Measurements from ENCODE around the gene KCNH2. TPM values are rescaled to one million over a fixed set of nuclear protein-coding genes. Genes with fewer than 3 reads are reported as not detected.

Gene KCNH2
- total and polyA plus RNA-seq, 4 donors = 0.43 to 2.0 (median 1.3) TPM

GRCh38 chr7:150908173-150908572 is 69.9 kb downstream of the KCNH2 start:
- H3K27ac ChIP-seq (ENCODE audit: low read depth in 1 of 2, low read length in 1 of 2) = no peak overlapping the region
- H3K36me3 ChIP-seq (ENCODE audit: control insufficient read depth in 4 of 4, insufficient read depth in 4 of 4, low read length in 4 of 4) = no peaks in the 10 kb centered on the region
- H3K9me3 ChIP-seq (ENCODE audit: control insufficient read depth in 4 of 4, insufficient read depth in 3 of 4, low read length in 3 of 4) = no peaks in the 10 kb centered on the region
- H3K4me1 ChIP-seq (ENCODE audit: control insufficient read depth in 5 of 5, insufficient read depth in 5 of 5, low read length in 5 of 5) = peaks cover 0 to 2% (median 0%) of the 10 kb centered on the region in 5 donors
- peaks cover 0 to 13% (median 6%) of the 10 kb centered on the region in 3 donors for H3K27me3 ChIP-seq (ENCODE audit: control insufficient read depth in 3 of 3, insufficient read depth in 3 of 3, low read length in 2 of 3)
- WGBS, 2 donors = 80 to 82% methylated on average over 2 of the region's 2 CpGs
- DNase-seq (no peak), ATAC-seq (ENCODE audit: insufficient read depth, low FRiP score) (no peak)
- no peak for TF ChIP-seq CTCF (IDR thresholded peaks at IDR 0.05; ENCODE audit: control extremely low read depth, extremely low read depth)
- H3K4me3 ChIP-seq = no peak overlapping the region
- no peak overlapping the region for H3K9ac ChIP-seq (ENCODE audit: insufficient read depth in 1 of 2, low read length in 2 of 2)

DNA sequence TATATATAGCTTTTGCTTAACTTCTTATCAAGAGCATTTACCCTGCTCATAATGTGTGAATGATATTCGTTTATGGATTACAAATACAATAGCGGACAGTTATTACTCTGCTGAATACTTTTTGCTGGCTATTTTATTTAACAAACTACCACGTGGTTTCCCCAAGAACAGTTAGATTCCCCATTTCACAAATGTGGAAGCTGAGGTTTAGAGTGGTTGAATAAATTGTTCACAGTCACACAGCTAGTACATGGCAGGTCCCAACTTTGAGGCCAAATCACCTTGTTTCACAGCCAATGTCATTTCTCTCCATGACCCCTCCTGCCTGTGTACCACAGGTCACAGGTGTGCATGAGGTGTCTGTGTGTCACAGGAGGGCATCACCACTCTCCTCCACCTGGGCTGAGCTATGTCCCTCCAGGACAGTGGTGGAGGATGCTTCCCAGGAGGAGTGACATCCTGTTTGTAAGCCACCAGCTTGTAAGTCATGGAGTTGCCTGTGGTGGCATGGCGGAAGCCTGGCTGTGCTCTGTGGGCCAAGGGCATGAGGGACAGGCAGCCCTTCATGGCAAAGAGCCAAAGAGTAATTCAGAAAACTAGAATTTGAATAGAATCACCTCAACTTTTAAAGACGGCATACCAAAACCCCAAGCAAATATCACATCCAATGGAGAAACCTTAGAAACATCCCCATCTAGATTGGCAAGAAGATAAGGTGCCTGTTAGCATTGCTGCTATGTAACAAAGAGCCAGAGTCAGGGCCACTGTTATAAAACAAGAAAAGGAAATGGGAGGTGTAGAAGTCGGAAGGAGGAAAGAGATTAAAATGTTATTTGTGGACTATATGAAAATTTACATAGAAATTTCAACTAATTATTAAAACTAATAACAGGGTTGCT is 73.9 kb downstream of the KCNH2 start:
- ATAC-seq (ENCODE audit: insufficient read depth, low FRiP score) (no peak), DNase-seq (no peak)
- TF ChIP-seq CTCF (IDR thresholded peaks at IDR 0.05; ENCODE audit: control extremely low read depth, extremely low read depth) = no peak
- Histone ChIP-seq H3K36me3 (ENCODE audit: control insufficient read depth in 4 of 4, insufficient read depth in 4 of 4, low read length in 4 of 4) (no peaks in the 10 kb centered on the region), H3K27me3 (ENCODE audit: control insufficient read depth in 3 of 3, insufficient read depth in 3 of 3, low read length in 2 of 3) (peaks cover 0 to 4% (median 2%) of the 10 kb centered on the region in 3 donors), H3K9me3 (ENCODE audit: control insufficient read depth in 4 of 4, insufficient read depth in 3 of 4, low read length in 3 of 4) (no peaks in the 10 kb centered on the region), H3K4me3 (no peak overlapping the region), H3K27ac (ENCODE audit: low read depth in 1 of 2, low read length in 1 of 2) (no peak overlapping the region), H3K4me1 (ENCODE audit: control insufficient read depth in 5 of 5, insufficient read depth in 5 of 5, low read length in 5 of 5) (peaks cover 0 to 11% (median 2%) of the 10 kb centered on the region in 5 donors), H3K9ac (ENCODE audit: insufficient read depth in 1 of 2, low read length in 2 of 2) (no peak overlapping the region)
- WGBS, 2 donors = 32 to 58% methylated on average over 6 of the region's 6 CpGs

GRCh38 chr7:150903606-150904005 is 74.5 kb downstream of the KCNH2 start:
- Histone ChIP-seq H3K36me3 (ENCODE audit: control insufficient read depth in 4 of 4, insufficient read depth in 4 of 4, low read length in 4 of 4) (no peaks in the 10 kb centered on the region), H3K27me3 (ENCODE audit: control insufficient read depth in 3 of 3, insufficient read depth in 3 of 3, low read length in 2 of 3) (peaks cover 0 to 4% (median 0%) of the 10 kb centered on the region in 3 donors), H3K9me3 (ENCODE audit: control insufficient read depth in 4 of 4, insufficient read depth in 3 of 4, low read length in 3 of 4) (peaks cover 0 to 1% (median 0%) of the 10 kb centered on the region in 4 donors), H3K27ac (ENCODE audit: low read depth in 1 of 2, low read length in 1 of 2) (no peak overlapping the region), H3K9ac (ENCODE audit: insufficient read depth in 1 of 2, low read length in 2 of 2) (no peak overlapping the region), H3K4me3 (no peak overlapping the region), H3K4me1 (ENCODE audit: control insufficient read depth in 5 of 5, insufficient read depth in 5 of 5, low read length in 5 of 5) (peaks cover 0 to 11% (median 2%) of the 10 kb centered on the region in 5 donors)
- no peak for TF ChIP-seq CTCF (IDR thresholded peaks at IDR 0.05; ENCODE audit: control extremely low read depth, extremely low read depth)
- 20 to 37% methylated on average over 12 of the region's 12 CpGs for WGBS, 2 donors
- DNase-seq = peak in 2 of 3 donors; percentile 33 to 48
- no peak for ATAC-seq (ENCODE audit: insufficient read depth, low FRiP score)

Data from lung (tissue), 12 donors.